ENCODE measurements around the gene PELI1. TPM values are rescaled to one million over a fixed set of nuclear protein-coding genes. Genes with fewer than 3 reads are reported as not detected.

PELI1 gene
- total RNA-seq, 1 experiment from 2014 or later = 53.5 TPM

- ATAC-seq = no peak
- H3K4me3 Mint-ChIP-seq = no peak overlapping the region
- POLR2A ChIA-PET = no interaction called here
- no peaks in the 10 kb centered on the region for H3K27me3 Mint-ChIP-seq (ENCODE audit: low read depth)
- H3K9me3 Mint-ChIP-seq = no peaks in the 10 kb centered on the region
- no peak for DNase-seq (ENCODE audit: low spot score)
- H3K27ac Mint-ChIP-seq = no peak overlapping the region
- no peaks in the 10 kb centered on the region for H3K36me3 Mint-ChIP-seq
- H3K4me1 Mint-ChIP-seq = peaks cover 48% of the 10 kb centered on the region
- CTCF ChIA-PET = no interaction called here
- TF ChIP-seq RORB (CRISPR knock-in tag; IDR thresholded peaks at IDR 0.05) (no peak), TP53 (CRISPR knock-in tag; IDR thresholded peaks at IDR 0.05) (no peak), ATF3 (CRISPR knock-in tag; conservative IDR thresholded peaks at IDR 0.05) (no peak), ZNF281 (CRISPR knock-in tag; IDR thresholded peaks at IDR 0.05) (no peak), IRF1 (CRISPR knock-in tag; IDR thresholded peaks at IDR 0.05) (no peak), AFF4 (CRISPR knock-in tag; IDR thresholded peaks at IDR 0.05; ENCODE audit: borderline replicate concordance) (no peak), FOXP1 (CRISPR knock-in tag; IDR thresholded peaks at IDR 0.05; ENCODE audit: borderline replicate concordance) (no peak)
These were observed 49.3 kb upstream of the PELI1 start for GRCh38 chr2:64193491-64193890.

- Mint-ChIP-seq H3K27ac (0 out of 2 replicates have a peak overlapping the region, but pooled peaks have one; percentile 46), H3K4me3 (no peak overlapping the region), H3K4me1 (peaks cover 54% of the 10 kb centered on the region), H3K27me3 (ENCODE audit: low read depth) (no peaks in the 10 kb centered on the region), H3K36me3 (no peaks in the 10 kb centered on the region), H3K9me3 (no peaks in the 10 kb centered on the region)
- TF ChIP-seq PRDM15 (CRISPR knock-in tag; IDR thresholded peaks at IDR 0.05) = no peak
- no peak for TF ChIP-seq E2F1 (CRISPR knock-in tag; IDR thresholded peaks at IDR 0.05)
- no peak for TF ChIP-seq TEAD4 (CRISPR knock-in tag; IDR thresholded peaks at IDR 0.05)
- TF ChIP-seq GABPB1 (CRISPR knock-in tag; IDR thresholded peaks at IDR 0.05) = peak; percentile 36; the same call in 1 of the 2 replicates
- no peak for TF ChIP-seq RELA (CRISPR knock-in tag; IDR thresholded peaks at IDR 0.05; ENCODE audit: borderline replicate concordance)
- TF ChIP-seq PREB (CRISPR knock-in tag; IDR thresholded peaks at IDR 0.05; ENCODE audit: borderline replicate concordance) = no peak
- no peak for TF ChIP-seq GTF2I (CRISPR knock-in tag; conservative IDR thresholded peaks at IDR 0.05)
- POLR2A ChIA-PET = interaction anchor here (0.5 kb wide), 1 partner anchor 71 kb away, joined by 6 read pairs; no protein-coding TSS in a partner anchor
- CTCF ChIA-PET = interaction anchor here (0.8 kb wide), 1 partner anchor 143 kb away, joined by 3 read pairs; no protein-coding TSS in a partner anchor
- ATAC-seq = no peak
- no peak for DNase-seq (ENCODE audit: low spot score)
These were observed 48.5 kb upstream of the PELI1 start for GRCh38 chr2:64192664-64193105.

All from WTC11 (cell line).